ENCODE results near the gene CSMD2.
"Not testable (repeated sequence)": the region's sequence is repeated elsewhere in the genome, so short reads cannot be mapped to it uniquely, and the experiment has no call there.

The CSMD2 gene

GRCh38 chr1:34164771-34165391 lies at the start of gene CSMD2:
TSS of gene CSMD2 (minus strand) at chr1:34165230. CDS start at chr1:34165097, 133 bp downstream.
- no peak for DNase-seq

GRCh38 chr1:34213956-34214355 lies 48.9 kb upstream of the CSMD2 start:
- DNase-seq, result no peak

GRCh38 chr1:34212673-34213072 lies 47.6 kb upstream of the CSMD2 start:
- DNase-seq, result no peak

GRCh38 chr1:34199927-34200326 lies 34.9 kb upstream of the CSMD2 start:
- no peak for DNase-seq

- DNase-seq, result no peak
Measured at GRCh38 chr1:34192621-34193020, 27.6 kb upstream of the CSMD2 start.

- no peak for DNase-seq
Measured at GRCh38 chr1:34190692-34191091, 25.7 kb upstream of the CSMD2 start.

- no peak for DNase-seq
Measured at GRCh38 chr1:34188985-34189384, 24.0 kb upstream of the CSMD2 start.

GRCh38 chr1:34188418-34188817 lies 23.4 kb upstream of the CSMD2 start:
- DNase-seq, result no peak

GRCh38 chr1:34186741-34187494 lies 21.9 kb upstream of the CSMD2 start:
- no peak for DNase-seq

- DNase-seq, result not testable (repeated sequence)
Measured at GRCh38 chr1:34183381-34183780, 18.4 kb upstream of the CSMD2 start.

GRCh38 chr1:34178072-34178471 lies 13.0 kb upstream of the CSMD2 start:
- DNase-seq, result no peak

GRCh38 chr1:34176830-34177603 lies 12.0 kb upstream of the CSMD2 start, which contains the start of gene C1orf94:
TSS of gene C1orf94 (plus strand) at chr1:34176907. CDS start at chr1:34177790, 883 bp downstream.
- DNase-seq, result no peak

GRCh38 chr1:34175744-34176143 lies 10.7 kb upstream of the CSMD2 start:
- no peak for DNase-seq

GRCh38 chr1:34167389-34167788 lies 2.4 kb upstream of the CSMD2 start:
- DNase-seq, result no peak

- no peak for DNase-seq
Measured at GRCh38 chr1:34166625-34167361, 1.8 kb upstream of the CSMD2 start.

- no peak for DNase-seq
Measured at GRCh38 chr1:34166191-34166624, 1.2 kb upstream of the CSMD2 start.

GRCh38 chr1:34165422-34165921 lies 442 bp upstream of the CSMD2 start:
- DNase-seq, result no peak

- no peak for DNase-seq
Measured at GRCh38 chr1:34163792-34164731, 968 bp downstream of the CSMD2 start.

- DNase-seq, result no peak
Measured at GRCh38 chr1:34162852-34163766, 1.9 kb downstream of the CSMD2 start.

- no peak for DNase-seq
Measured at GRCh38 chr1:34156739-34157138, 8.3 kb downstream of the CSMD2 start.
